Measurements from ENCODE around the gene SERPINB6. TPM values are rescaled to one million over a fixed set of nuclear protein-coding genes. Genes with fewer than 3 reads are reported as not detected.

Gene SERPINB6
- polyA plus RNA-seq, 1 of the 3 experiments (the other 2 are of a cell fraction): 102 TPM

DNA sequence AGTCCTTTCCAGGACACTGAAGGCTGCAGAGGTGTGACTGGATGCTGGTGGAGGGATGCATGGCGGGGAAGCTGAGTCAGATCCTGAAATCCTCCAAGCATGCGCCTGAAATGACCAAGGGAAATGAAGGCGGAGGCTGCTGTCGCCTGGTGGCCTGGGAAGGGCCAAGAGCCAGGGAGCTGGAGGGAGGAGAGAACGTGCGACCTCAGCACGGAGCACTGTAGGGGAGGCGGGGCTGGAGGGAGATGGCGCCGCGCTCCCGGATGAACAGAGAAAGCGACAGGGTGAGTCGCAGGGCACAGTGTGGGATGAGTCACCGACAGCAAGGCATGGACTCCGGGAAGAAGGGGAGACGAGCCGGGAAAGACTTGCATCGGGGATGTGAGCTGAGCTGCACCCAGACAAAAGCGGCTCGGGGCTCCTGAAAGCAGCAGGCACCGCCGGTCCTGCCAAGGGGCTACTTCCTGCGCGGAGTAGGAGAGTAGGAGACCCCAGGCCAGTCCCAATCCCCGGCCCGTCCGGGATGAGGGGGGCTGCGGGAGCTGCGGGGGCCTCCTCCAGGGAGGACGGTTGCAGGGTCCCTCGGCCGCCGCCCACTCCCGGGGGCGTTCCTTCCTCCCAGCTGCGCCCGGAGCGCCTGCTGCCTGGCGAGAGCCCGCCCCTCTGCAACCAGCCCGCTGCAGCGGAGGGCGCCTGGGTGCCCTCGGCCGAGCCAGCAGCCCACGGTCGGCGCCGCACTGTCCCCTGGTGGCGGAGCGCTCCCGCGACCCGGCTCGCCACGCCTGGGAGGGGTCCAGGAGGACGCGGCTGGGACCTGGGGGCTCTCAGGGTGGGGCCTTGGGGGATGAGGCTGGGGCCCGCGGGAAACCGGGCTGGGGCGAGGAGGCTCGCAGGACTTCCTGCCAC lies 17.3 kb upstream of the SERPINB6 start (continued):
- TF ChIP-seq TEAD4 (IDR thresholded peaks at IDR 0.05; ENCODE audit: borderline replicate concordance, insufficient read depth) (no peak), USF1 (IDR thresholded peaks at IDR 0.05; ENCODE audit: borderline replicate concordance, low read depth) (no peak), NRF1 (IDR thresholded peaks at IDR 0.05; ENCODE audit: low read depth, low read length) (peak; percentile 56; the same call in 1 of the 2 replicates), FOXM1 (IDR thresholded peaks at IDR 0.05; ENCODE audit: low read depth) (0 out of 2 replicates have a peak, but pooled peaks have one; percentile 12), REST (IDR thresholded peaks at IDR 0.05; ENCODE audit: low read depth, low read length) (0 out of 2 replicates have a peak, but pooled peaks have one; percentile 40), MAX (IDR thresholded peaks at IDR 0.05; ENCODE audit: low read depth) (peak; percentile 91), YY1 (IDR thresholded peaks at IDR 0.05; ENCODE audit: low read depth) (peak; percentile 84), SIN3A (IDR thresholded peaks at IDR 0.05; ENCODE audit: borderline replicate concordance, low read depth, low read length) (peak; percentile 27), RXRA (IDR thresholded peaks at IDR 0.05; ENCODE audit: borderline replicate concordance, low read depth) (peak; percentile 51; the same call in 1 of the 2 replicates), ELF1 (IDR thresholded peaks at IDR 0.05) (no peak), POLR2AphosphoS5 (IDR thresholded peaks at IDR 0.05; ENCODE audit: low read depth, low read length) (peak; percentile 67), EZH2phosphoT487 (IDR thresholded peaks at IDR 0.05; ENCODE audit: borderline replicate concordance, low read depth) (no peak), NFIC (IDR thresholded peaks at IDR 0.05; ENCODE audit: borderline replicate concordance) (no peak), MXI1 (IDR thresholded peaks at IDR 0.05; ENCODE audit: low read depth, low read length) (peak; percentile 41), TAF1 (IDR thresholded peaks at IDR 0.05; ENCODE audit: borderline replicate concordance, low read depth, low read length) (peak; percentile 66), SMC3 (IDR thresholded peaks at IDR 0.05; ENCODE audit: low read depth, low read length) (peak; percentile 79), IRF3 (IDR thresholded peaks at IDR 0.05; ENCODE audit: low read depth, low read length) (no peak), CTCF (IDR thresholded peaks at IDR 0.05) (peak; percentile 74), RCOR1 (IDR thresholded peaks at IDR 0.05; ENCODE audit: low read length) (no peak)

All from SK-N-SH (cell line).